Esophagus squamous epithelium (tissue), 5 donors: Measurements from ENCODE around the gene CCDC38. TPM values are rescaled to one million over a fixed set of nuclear protein-coding genes. Genes with fewer than 3 reads are reported as not detected.
A peak's percentile ranks its signal among the peaks of the same experiment; 100 is the strongest.

Experiments used
- DNase-seq: peaks from one replicate; lab custom pipeline; 2025; lab: John Stamatoyannopoulos, UW
- H3K27ac ChIP-seq, 4 donors: fragments of 200-600 bp; sonication (generic); one replicate each; pipeline ENCODE4 v1.5.1; 2016 to 2019; ENCODE audit warnings: mild to moderate bottlenecking in 1 of 4
- H3K27me3 ChIP-seq, 4 donors: fragments of 200-600 bp; sonication (generic); 1 replicate in 3 of 4; 2 replicates in 1 of 4; pipeline versions ENCODE4 v1.5.1 to v1.6.0; 2017 to 2021; ENCODE audit warnings: antibody characterized with exemption in 1 of 4
- H3K36me3 ChIP-seq, 3 donors: fragments of 200-600 bp; sonication (generic); one replicate each; pipeline ENCODE4 v1.5.1; 2016 to 2019
- H3K4me1 ChIP-seq, 3 donors: fragments of 200-600 bp; sonication (generic); one replicate each; pipeline ENCODE4 v1.5.1; 2017 to 2019
- H3K4me3 ChIP-seq, 4 donors: fragments of 200-600 bp; sonication (generic); 1 replicate in 3 of 4; 2 replicates in 1 of 4; pipeline ENCODE4 v1.5.1; 2016 to 2019; ENCODE audit warnings: mild to moderate bottlenecking in 2 of 4, moderate library complexity in 1 of 4
- H3K9me3 ChIP-seq, 3 donors: fragments of 200-600 bp; sonication (generic); one replicate each; pipeline ENCODE4 v1.5.1; 2016 to 2019
- POLR2A ChIP-seq, 4 donors: fragments of 450-650 bp; IDR thresholded peaks; one replicate each; pipeline ENCODE4 v1.6.1; 2017; ENCODE audit warnings: antibody characterized with exemption in 4 of 4, mild to moderate bottlenecking in 4 of 4, moderate library complexity in 3 of 4
- WGBS, 2 donors: methylation state at CpG; one replicate each; pipeline ENCODE4 v1.1.5; 2018; 5-methylcytosine and 5-hydroxymethylcytosine counted together
- intact Hi-C: fragments of 100-400 bp; cut with DNase I; formaldehyde crosslinking; loops from one replicate; pipeline ENCODE4 v1.15.0; 2022
- total RNA-seq, 4 donors: library from RNA; depleted of rRNA; stranded (reverse); fragments of >200 nt; gene quantifications; one replicate each; pipeline ENCODE4 v1.1.0, GENCODE V29; 2016
- TF ChIP-seq, protein P1 (sequence below), 6 experiments: fragments of 450-650 bp in 4 of 6; fragments of 200-600 bp in 2 of 6; sonication (generic) in 2 of 6; IDR thresholded peaks; one replicate each; pipeline ENCODE4 v1.5.1; 2016 to 2019; ENCODE audit warnings: antibody characterized with exemption in 6 of 6, mild to moderate bottlenecking in 4 of 6, moderate library complexity in 4 of 6
- donor health status: DM: yes; HTN: yes; CAD: no.

CCDC38 gene
- total RNA-seq, result under 1 TPM in 1 of 4 donors, not detected in 3; 0.23 TPM

GRCh38 chr12:95942524-95943329, at the start of gene CCDC38:
CCDC38 (minus strand) TSS chr12:95942614; CDS start chr12:95936509, 6,105 bp downstream.
- H3K36me3 ChIP-seq, result no peaks in the 10 kb centered on the region
- DNase-seq, result peak; percentile 13
- 0 to 2% methylated on average over 9 to 12 of the region's 51 CpGs for WGBS, 2 donors
- peaks cover 3 to 21% (median 4%) of the 10 kb centered on the region in 3 donors for H3K4me1 ChIP-seq
- no peaks in the 10 kb centered on the region for H3K27me3 ChIP-seq
- intact Hi-C loops, result no loop called here
- H3K27ac ChIP-seq, result peak within 1 kb of the TSS; percentile 75 to 91 (median 84)
- peak within 1 kb of the TSS; percentile 58 to 89 (median 78) for H3K4me3 ChIP-seq
- H3K9me3 ChIP-seq, result no peaks in the 10 kb centered on the region
- TF ChIP-seq, protein P1, sequence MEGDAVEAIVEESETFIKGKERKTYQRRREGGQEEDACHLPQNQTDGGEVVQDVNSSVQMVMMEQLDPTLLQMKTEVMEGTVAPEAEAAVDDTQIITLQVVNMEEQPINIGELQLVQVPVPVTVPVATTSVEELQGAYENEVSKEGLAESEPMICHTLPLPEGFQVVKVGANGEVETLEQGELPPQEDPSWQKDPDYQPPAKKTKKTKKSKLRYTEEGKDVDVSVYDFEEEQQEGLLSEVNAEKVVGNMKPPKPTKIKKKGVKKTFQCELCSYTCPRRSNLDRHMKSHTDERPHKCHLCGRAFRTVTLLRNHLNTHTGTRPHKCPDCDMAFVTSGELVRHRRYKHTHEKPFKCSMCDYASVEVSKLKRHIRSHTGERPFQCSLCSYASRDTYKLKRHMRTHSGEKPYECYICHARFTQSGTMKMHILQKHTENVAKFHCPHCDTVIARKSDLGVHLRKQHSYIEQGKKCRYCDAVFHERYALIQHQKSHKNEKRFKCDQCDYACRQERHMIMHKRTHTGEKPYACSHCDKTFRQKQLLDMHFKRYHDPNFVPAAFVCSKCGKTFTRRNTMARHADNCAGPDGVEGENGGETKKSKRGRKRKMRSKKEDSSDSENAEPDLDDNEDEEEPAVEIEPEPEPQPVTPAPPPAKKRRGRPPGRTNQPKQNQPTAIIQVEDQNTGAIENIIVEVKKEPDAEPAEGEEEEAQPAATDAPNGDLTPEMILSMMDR (IDR thresholded peaks at IDR 0.05), result no peak
- TF ChIP-seq POLR2A (IDR thresholded peaks at IDR 0.05), result peak in 2 of 4 donors; percentile 10 to 18

GRCh38 chr12:95990136-95990535, 47.7 kb upstream of the CCDC38 start:
- no peak overlapping the region for H3K27ac ChIP-seq
- intact Hi-C loops, result no loop called here
- DNase-seq, result no peak

DNA sequence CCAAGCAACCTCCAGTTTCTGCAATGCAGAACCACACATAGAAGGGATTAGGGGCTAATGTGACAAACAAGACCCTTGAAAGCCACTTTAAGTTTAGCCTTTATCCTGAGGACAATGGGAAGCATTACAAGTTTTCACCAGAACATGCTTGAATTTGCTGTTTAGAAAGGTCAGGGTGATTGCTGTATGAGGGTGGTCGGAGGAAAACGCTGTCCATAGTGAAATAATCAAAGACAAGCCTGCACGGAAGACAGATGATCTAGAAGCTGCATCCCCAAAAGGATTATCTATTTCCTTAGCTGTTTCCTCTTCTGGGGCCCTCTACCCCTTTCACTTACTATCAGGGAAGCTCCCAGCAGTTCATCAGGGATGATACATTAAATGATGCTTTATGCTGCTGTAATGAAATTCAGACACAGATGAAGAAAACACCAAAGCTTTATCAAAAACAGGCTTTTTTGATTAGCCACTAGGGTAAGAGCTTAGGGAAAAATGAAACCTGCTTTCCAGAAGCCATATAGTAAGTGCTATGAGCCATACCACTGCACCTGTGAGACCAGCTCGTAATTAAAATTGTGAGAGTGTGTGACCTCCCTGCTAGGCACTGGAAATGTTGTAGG, 47.2 kb upstream of the CCDC38 start:
- TF ChIP-seq, protein P1 (IDR thresholded peaks at IDR 0.05), result no peak
- no peak for TF ChIP-seq POLR2A (IDR thresholded peaks at IDR 0.05)
- H3K36me3 ChIP-seq, result no peaks in the 10 kb centered on the region

More at GRCh38 chr12:95990136-95990535, 47.7 kb upstream of the CCDC38 start:
- H3K27me3 ChIP-seq, result no peaks in the 10 kb centered on the region
- H3K4me1 ChIP-seq, result no peaks in the 10 kb centered on the region
- no peaks in the 10 kb centered on the region for H3K36me3 ChIP-seq
- no peaks in the 10 kb centered on the region for H3K9me3 ChIP-seq
- H3K4me3 ChIP-seq, result no peak overlapping the region
- TF ChIP-seq, protein P1 (IDR thresholded peaks at IDR 0.05), result no peak
- TF ChIP-seq POLR2A (IDR thresholded peaks at IDR 0.05), result no peak
- WGBS, 2 donors, result 73 to 81% methylated on average over 5 to 7 of the region's 7 CpGs

DNA sequence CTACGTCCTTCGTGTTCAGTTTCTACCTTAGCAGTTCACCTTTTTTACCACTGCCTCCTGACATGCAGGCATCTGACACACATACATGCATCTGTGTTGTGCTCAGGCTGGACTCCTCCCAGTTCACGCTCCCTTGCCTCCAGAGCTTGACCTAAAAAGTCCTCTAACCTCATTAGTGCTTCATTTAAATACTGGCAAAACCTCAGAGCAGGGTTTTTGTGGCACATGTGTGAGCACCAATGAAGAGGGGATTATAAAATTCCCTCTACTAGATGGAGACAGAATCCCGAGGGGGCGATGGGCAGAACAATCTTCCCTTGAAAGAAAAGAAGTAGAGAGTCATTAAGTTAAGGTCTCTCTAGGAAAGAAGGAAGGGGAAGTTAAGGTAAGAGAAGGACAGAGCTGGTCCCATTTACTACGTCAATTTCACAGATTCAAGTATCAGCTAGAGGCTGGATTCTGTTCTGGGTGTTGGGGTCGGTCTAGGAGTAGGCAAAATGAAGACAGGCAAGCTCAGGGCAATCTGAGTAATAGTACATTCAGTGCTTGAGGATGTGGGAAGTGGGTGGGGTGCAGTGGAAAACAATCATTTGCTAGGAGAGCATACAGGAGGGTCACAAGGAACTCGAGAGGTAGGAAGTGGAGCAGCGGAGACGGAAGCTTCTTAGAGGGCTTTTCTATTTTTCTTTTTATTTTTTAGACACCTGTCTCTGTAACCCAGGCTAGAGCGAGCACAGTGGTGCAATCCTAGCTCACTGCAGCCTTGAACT, 46.3 kb upstream of the CCDC38 start:
- intact Hi-C loops, result no loop called here
- H3K27me3 ChIP-seq, result no peaks in the 10 kb centered on the region
- no peaks in the 10 kb centered on the region for H3K36me3 ChIP-seq
- H3K9me3 ChIP-seq, result no peaks in the 10 kb centered on the region
- H3K27ac ChIP-seq, result no peak overlapping the region
- 74 to 80% methylated on average over 11 of the region's 11 CpGs for WGBS, 2 donors
- no peak for DNase-seq
- no peaks in the 10 kb centered on the region for H3K4me1 ChIP-seq
- TF ChIP-seq, protein P1 (IDR thresholded peaks at IDR 0.05), result no peak
- no peak for TF ChIP-seq POLR2A (IDR thresholded peaks at IDR 0.05)
- no peak overlapping the region for H3K4me3 ChIP-seq

More for the DNA sequence above, 47.2 kb upstream of the CCDC38 start:
- H3K4me1 ChIP-seq, result no peaks in the 10 kb centered on the region
- H3K4me3 ChIP-seq, result no peak overlapping the region
- H3K9me3 ChIP-seq, result no peaks in the 10 kb centered on the region
- H3K27me3 ChIP-seq, result no peaks in the 10 kb centered on the region
- H3K27ac ChIP-seq, result no peak overlapping the region
- intact Hi-C loops, result no loop called here
- no peak for DNase-seq
- 59 to 67% methylated on average over 4 of the region's 4 CpGs for WGBS, 2 donors
